ENCODE results near the gene RASAL2.

DNA sequence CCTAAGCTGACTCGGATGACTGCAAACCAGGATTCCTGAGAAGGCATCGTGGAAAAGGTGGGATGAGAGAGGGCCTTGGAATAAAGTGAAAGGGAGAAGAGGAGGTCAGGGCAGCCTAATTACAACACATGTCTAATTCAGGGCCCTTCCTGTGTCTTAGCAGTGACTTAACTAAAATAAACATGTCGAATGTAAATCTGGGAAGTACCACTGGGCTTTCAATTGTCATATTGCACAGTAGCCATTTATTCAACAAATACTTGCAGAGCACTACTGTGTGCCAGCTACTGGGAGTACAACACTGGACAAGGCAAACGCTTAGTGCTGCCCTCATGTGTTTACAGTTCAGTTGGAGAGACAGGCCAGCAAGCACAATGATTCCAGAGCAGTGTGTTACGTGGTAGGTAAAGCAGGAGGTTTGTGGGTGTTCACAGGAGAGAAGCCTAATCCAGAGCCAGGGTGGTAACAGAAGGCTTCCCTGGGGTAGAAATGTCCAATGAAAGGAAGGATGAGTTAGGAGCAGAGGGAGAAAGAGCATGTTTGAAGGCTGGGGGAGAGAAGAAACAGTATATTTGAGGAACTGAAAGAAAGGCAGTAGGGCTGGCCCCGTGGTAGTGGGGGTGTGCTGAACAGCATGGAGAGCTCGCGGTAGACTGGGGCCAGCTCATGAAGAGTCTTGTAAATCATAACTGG, 38.0 kb upstream of the RASAL2 start:
- TF ChIP-seq, protein P1, sequence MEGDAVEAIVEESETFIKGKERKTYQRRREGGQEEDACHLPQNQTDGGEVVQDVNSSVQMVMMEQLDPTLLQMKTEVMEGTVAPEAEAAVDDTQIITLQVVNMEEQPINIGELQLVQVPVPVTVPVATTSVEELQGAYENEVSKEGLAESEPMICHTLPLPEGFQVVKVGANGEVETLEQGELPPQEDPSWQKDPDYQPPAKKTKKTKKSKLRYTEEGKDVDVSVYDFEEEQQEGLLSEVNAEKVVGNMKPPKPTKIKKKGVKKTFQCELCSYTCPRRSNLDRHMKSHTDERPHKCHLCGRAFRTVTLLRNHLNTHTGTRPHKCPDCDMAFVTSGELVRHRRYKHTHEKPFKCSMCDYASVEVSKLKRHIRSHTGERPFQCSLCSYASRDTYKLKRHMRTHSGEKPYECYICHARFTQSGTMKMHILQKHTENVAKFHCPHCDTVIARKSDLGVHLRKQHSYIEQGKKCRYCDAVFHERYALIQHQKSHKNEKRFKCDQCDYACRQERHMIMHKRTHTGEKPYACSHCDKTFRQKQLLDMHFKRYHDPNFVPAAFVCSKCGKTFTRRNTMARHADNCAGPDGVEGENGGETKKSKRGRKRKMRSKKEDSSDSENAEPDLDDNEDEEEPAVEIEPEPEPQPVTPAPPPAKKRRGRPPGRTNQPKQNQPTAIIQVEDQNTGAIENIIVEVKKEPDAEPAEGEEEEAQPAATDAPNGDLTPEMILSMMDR (IDR thresholded peaks at IDR 0.05) = peak; percentile 33; the same call in 1 of the 2 replicates
- TF ChIP-seq, protein P2, sequence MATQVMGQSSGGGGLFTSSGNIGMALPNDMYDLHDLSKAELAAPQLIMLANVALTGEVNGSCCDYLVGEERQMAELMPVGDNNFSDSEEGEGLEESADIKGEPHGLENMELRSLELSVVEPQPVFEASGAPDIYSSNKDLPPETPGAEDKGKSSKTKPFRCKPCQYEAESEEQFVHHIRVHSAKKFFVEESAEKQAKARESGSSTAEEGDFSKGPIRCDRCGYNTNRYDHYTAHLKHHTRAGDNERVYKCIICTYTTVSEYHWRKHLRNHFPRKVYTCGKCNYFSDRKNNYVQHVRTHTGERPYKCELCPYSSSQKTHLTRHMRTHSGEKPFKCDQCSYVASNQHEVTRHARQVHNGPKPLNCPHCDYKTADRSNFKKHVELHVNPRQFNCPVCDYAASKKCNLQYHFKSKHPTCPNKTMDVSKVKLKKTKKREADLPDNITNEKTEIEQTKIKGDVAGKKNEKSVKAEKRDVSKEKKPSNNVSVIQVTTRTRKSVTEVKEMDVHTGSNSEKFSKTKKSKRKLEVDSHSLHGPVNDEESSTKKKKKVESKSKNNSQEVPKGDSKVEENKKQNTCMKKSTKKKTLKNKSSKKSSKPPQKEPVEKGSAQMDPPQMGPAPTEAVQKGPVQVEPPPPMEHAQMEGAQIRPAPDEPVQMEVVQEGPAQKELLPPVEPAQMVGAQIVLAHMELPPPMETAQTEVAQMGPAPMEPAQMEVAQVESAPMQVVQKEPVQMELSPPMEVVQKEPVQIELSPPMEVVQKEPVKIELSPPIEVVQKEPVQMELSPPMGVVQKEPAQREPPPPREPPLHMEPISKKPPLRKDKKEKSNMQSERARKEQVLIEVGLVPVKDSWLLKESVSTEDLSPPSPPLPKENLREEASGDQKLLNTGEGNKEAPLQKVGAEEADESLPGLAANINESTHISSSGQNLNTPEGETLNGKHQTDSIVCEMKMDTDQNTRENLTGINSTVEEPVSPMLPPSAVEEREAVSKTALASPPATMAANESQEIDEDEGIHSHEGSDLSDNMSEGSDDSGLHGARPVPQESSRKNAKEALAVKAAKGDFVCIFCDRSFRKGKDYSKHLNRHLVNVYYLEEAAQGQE (IDR thresholded peaks at IDR 0.05; ENCODE audit: insufficient read depth in 1 of 2, low read depth in 2 of 2, low read length in 1 of 2) = no peak
- TF ChIP-seq TCF7L2 (IDR thresholded peaks at IDR 0.05; ENCODE audit: low read depth, low read length) = no peak
